Lung (tissue), 12 donors: ENCODE results near the gene ITGB3. TPM values are rescaled to one million over a fixed set of nuclear protein-coding genes. Genes with fewer than 3 reads are reported as not detected.

Experiments
- ATAC-seq: fragments of 200-7000 bp; cut with Tn5 transposase; one replicate; pipeline ENCODE4 v1.9.1; 2020; ENCODE audit warnings: moderate number of reproducible peaks; ENCODE audit not compliant: insufficient read depth, low FRiP score
- DNase-seq, 3 donors: peaks; one replicate each; pipeline ENCODE4 v3.0.0-alpha.2; 2013 to 2017
- H3K27ac ChIP-seq, 2 donors: one replicate each; pipeline ENCODE4 v1.5.1; 2013; ENCODE audit warnings: mild to moderate bottlenecking in 2 of 2, moderate library complexity in 2 of 2, control low read depth in 1 of 2, inconsistent platforms in 1 of 2, low read depth in 1 of 2, low read length in 1 of 2
- H3K27me3 ChIP-seq, 3 donors: one replicate each; pipeline ENCODE4 v1.5.1; 2013; ENCODE audit warnings: low read length in 2 of 3; ENCODE audit not compliant: control insufficient read depth in 3 of 3, insufficient read depth in 3 of 3
- H3K36me3 ChIP-seq, 4 donors: one replicate each; pipeline ENCODE4 v1.5.1; 2013; ENCODE audit warnings: low read length in 4 of 4, mild to moderate bottlenecking in 1 of 4, moderate library complexity in 1 of 4; ENCODE audit not compliant: control insufficient read depth in 4 of 4, insufficient read depth in 4 of 4
- H3K4me1 ChIP-seq, 5 donors: one replicate each; pipeline ENCODE4 v1.5.1; 2013; ENCODE audit warnings: low read length in 5 of 5, mild to moderate bottlenecking in 2 of 5, moderate library complexity in 1 of 5; ENCODE audit not compliant: control insufficient read depth in 5 of 5, insufficient read depth in 5 of 5
- H3K4me3 ChIP-seq: one replicate; pipeline ENCODE4 v1.5.1; 2013; ENCODE audit warnings: mild to moderate bottlenecking, control low read depth, moderate library complexity
- H3K9ac ChIP-seq, 2 donors: one replicate each; pipeline ENCODE4 v1.5.1; 2013; ENCODE audit warnings: low read length in 2 of 2, control low read depth in 1 of 2; ENCODE audit not compliant: insufficient read depth in 1 of 2
- H3K9me3 ChIP-seq, 4 donors: one replicate each; pipeline ENCODE4 v1.5.1; 2013; ENCODE audit warnings: low read length in 3 of 4, mild to moderate bottlenecking in 1 of 4, moderate library complexity in 1 of 4; ENCODE audit not compliant: control insufficient read depth in 4 of 4, insufficient read depth in 3 of 4
- WGBS, 2 donors: extraction: QIAGEN DNeasy Blood & Tissue Kit; methylation state at CpG; one replicate each; pipeline ENCODE4 v1.1.7; 2013; 5-methylcytosine and 5-hydroxymethylcytosine counted together
- polyA plus RNA-seq, 2 donors: library from polyadenylated mRNA; stranded (reverse); fragments of 200-250 nt; gene quantifications; one replicate each; pipeline ENCODE4 v1.2.1, GENCODE V29; 2013
- total RNA-seq, 2 donors: library from RNA; depleted of rRNA in 1 of 2; stranded (reverse); fragments of >200 nt in 1 of 2; gene quantifications; one replicate each; pipeline ENCODE4 v1.2.1, GENCODE V29; 2014 to 2021
- TF ChIP-seq, protein P1 (sequence below): IDR thresholded peaks from 2 replicates; pipeline ENCODE4 v1.5.1; 2012; ENCODE audit warnings: mild to moderate bottlenecking; ENCODE audit errors: control extremely low read depth, extremely low read depth
- donor health status: control.
- donor health status: control.
- donor health status: Bipolar disorder and iron deficiency.
- donor health status: healthy.
- donor health status: DM: yes; HTN: yes; CAD: no.

Gene ITGB3
- total and polyA plus RNA-seq, 4 donors = 1.3 to 15.9 (median 7.7) TPM

DNA sequence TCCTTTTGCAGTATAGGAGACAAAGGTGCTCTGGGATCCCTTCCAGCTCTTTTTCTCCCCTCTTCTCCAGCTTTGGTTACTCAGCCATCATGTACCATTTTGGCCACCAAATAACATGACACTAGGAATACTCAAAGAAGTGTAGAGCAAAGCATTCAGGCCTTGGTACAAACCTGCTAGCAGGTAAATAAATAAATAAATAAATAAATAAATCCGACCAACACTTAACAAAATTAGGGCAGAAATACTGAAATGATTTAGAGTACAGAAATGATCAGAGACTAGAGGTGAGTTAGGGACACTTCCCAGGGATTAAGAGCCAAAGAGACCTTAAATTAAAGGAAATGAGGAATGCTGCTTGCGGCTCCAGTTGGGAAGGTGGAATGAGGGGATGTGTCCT, 17.7 kb upstream of the ITGB3 start:
- Histone ChIP-seq H3K27ac (no peak overlapping the region), H3K9ac (no peak overlapping the region)
- WGBS, 2 donors = 97% methylated on average over 2 of the region's 2 CpGs

DNA sequence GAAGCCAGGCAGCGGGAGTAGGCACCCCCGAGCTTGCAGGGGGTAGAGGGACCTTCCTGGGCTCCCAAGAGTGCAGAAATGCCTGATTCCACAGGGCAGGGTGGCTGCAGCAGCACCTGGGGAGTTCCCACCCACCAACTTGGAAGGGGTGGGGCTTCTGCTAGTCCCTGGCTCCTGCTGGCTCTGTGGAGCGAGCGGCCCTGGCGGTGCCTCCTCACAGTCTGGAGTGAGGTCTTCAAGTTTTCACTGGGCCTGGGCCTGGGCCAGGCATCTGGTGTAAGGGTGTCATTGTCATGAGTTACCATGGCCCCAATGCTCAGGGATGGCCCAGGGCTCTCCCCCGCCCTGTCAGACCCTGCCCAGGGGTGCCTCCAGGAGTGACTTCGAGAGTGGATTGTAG, 15.8 kb upstream of the ITGB3 start:
- ATAC-seq = no peak
- H3K36me3 ChIP-seq = no peaks in the 10 kb centered on the region
- no peak overlapping the region for H3K9ac ChIP-seq
- DNase-seq = no peak
- 95% methylated on average over 7 of the region's 7 CpGs for WGBS, 2 donors
- no peak overlapping the region for H3K27ac ChIP-seq
- H3K4me1 ChIP-seq = peaks cover 0 to 18% (median 9%) of the 10 kb centered on the region in 5 donors
- no peaks in the 10 kb centered on the region for H3K9me3 ChIP-seq
- H3K4me3 ChIP-seq = no peak overlapping the region
- H3K27me3 ChIP-seq = no peaks in the 10 kb centered on the region
- TF ChIP-seq, protein P1, sequence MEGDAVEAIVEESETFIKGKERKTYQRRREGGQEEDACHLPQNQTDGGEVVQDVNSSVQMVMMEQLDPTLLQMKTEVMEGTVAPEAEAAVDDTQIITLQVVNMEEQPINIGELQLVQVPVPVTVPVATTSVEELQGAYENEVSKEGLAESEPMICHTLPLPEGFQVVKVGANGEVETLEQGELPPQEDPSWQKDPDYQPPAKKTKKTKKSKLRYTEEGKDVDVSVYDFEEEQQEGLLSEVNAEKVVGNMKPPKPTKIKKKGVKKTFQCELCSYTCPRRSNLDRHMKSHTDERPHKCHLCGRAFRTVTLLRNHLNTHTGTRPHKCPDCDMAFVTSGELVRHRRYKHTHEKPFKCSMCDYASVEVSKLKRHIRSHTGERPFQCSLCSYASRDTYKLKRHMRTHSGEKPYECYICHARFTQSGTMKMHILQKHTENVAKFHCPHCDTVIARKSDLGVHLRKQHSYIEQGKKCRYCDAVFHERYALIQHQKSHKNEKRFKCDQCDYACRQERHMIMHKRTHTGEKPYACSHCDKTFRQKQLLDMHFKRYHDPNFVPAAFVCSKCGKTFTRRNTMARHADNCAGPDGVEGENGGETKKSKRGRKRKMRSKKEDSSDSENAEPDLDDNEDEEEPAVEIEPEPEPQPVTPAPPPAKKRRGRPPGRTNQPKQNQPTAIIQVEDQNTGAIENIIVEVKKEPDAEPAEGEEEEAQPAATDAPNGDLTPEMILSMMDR = no peak

More for the DNA sequence above, 17.7 kb upstream of the ITGB3 start:
- Histone ChIP-seq H3K4me1 (peaks cover 0 to 17% (median 9%) of the 10 kb centered on the region in 5 donors), H3K27me3 (peaks cover 0 to 1% (median 0%) of the 10 kb centered on the region in 3 donors), H3K9me3 (no peaks in the 10 kb centered on the region), H3K4me3 (no peak overlapping the region), H3K36me3 (no peaks in the 10 kb centered on the region)
- TF ChIP-seq, protein P1 = no peak
- DNase-seq = no peak
- ATAC-seq = no peak

DNA sequence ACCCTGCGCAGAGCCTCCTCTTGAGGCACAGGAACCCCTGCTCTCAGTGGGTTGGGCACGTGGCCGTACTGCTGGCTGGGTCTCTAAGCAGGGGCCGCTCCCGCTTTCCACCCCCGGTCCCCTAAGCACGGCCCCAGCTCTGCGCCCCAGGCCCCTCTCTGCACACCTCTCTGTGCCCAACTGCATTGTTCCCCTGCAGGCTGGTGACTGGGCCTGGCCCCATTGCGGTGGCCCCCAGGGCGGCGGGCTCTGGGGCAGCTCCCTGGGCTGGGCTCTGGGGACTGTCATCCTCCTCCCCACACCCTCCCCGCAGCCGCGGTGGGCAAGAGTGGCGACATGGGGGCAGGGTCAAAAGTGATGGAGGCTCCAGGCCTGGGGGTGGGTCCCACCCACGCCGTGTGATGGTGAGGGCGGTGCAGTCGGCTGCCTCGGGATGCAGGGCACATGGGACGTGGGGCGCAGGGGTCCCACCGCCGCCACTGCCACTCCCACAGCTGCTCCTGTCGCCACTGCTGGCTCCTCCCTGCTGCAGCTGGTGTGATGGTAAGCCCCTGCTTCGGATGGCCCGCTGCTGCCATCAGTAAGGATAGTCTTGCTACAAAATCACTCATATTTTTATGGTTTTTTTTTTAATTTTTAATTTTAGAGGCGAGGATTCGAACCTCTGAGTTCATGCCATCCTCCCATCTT, 15.2 kb upstream of the ITGB3 start:
- no peak overlapping the region for H3K27ac ChIP-seq
- 86 to 89% methylated on average over 29 of the region's 29 CpGs for WGBS, 2 donors
- H3K9me3 ChIP-seq = no peaks in the 10 kb centered on the region
- TF ChIP-seq, protein P1 = no peak
- no peak overlapping the region for H3K4me3 ChIP-seq
- no peaks in the 10 kb centered on the region for H3K36me3 ChIP-seq
- DNase-seq = no peak
- H3K4me1 ChIP-seq = peaks cover 0 to 18% (median 9%) of the 10 kb centered on the region in 5 donors
- H3K27me3 ChIP-seq = no peaks in the 10 kb centered on the region
- ATAC-seq = no peak
- H3K9ac ChIP-seq = no peak overlapping the region

DNA sequence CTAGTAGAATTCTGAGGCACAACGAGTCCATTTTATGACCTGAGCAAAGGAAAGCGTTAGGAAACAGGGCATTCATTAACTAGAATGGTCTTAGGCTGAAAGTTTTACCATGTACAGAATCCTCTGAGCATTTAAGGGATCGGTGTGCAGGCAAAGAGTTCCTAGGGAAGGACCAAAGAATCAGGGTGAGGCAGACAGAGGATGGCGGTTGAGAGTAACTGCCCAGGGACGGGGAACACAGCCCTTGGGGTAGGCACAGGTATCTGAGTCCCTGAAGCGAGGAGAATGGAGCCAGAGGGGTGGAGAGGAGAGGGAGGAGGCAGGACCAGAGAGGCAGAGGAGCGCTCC, 14.0 kb upstream of the ITGB3 start:
- H3K4me1 ChIP-seq = peaks cover 0 to 18% (median 9%) of the 10 kb centered on the region in 5 donors

More for the DNA sequence above, 14.0 kb upstream of the ITGB3 start:
- Histone ChIP-seq H3K4me3 (no peak overlapping the region), H3K9ac (no peak overlapping the region), H3K9me3 (no peaks in the 10 kb centered on the region), H3K27ac (peak overlapping the region; percentile 82 to 86), H3K36me3 (no peaks in the 10 kb centered on the region), H3K27me3 (no peaks in the 10 kb centered on the region)
- TF ChIP-seq, protein P1 = no peak
- no peak for DNase-seq
- no peak for ATAC-seq
- 90 to 91% methylated on average over 7 of the region's 7 CpGs for WGBS, 2 donors
